ENCODE results near the gene HBA2. TPM values are rescaled to one million over a fixed set of nuclear protein-coding genes. Genes with fewer than 3 reads are reported as not detected.
A peak's percentile ranks its signal among the peaks of the same experiment; 100 is the strongest.
"Not testable (repeated sequence)": the region's sequence is repeated elsewhere in the genome, so short reads cannot be mapped to it uniquely, and the experiment has no call there.

Gene HBA2
- polyA plus RNA-seq, 3 donors: 2.8 to 193 (median 158) TPM

DNA sequence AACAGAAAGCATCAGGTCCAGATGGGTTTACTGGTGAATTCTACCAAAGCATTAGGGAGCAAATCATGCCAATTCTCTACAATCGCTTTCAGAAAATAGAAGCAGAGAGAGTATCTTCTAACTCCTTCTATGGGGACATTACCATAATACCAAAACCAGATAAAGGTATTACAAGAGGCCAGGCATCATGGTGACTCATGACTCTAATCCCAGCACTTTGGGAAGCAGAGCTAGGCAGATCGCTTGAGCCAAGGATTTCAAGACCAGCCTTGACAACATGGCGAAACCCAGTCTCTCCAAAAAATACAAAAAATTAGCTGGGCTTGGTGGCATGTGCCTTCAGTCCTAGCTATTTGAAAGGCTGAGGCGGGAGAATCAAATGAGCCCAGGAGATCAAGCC lies 30.6 kb downstream of the HBA2 start:
- no peaks in the 10 kb centered on the region for H3K9me3 Mint-ChIP-seq
- no peak overlapping the region for H3K27ac Mint-ChIP-seq
- no peaks in the 10 kb centered on the region for H3K27me3 ChIP-seq (ENCODE audit: control insufficient read depth in 2 of 2, insufficient read depth in 2 of 2, low read length in 2 of 2)
- no peak for DNase-seq
- H2AFZ ChIP-seq (ENCODE audit: insufficient read depth, low read depth, low read length, poor library complexity, severe bottlenecking): no peak overlapping the region
- H3K36me3 ChIP-seq (replicated peaks in 1 of 2; ENCODE audit: control insufficient read depth in 1 of 2, insufficient read depth in 2 of 2, low read length in 2 of 2): peaks cover 84 to 87% of the 10 kb centered on the region in 2 donors
- intact Hi-C loops (cut with micrococcal nuclease): loop anchor here in 1 of 2 donors (5.0 kb wide), 1 partner anchor 84 kb away; no protein-coding TSS in a partner anchor
- no peaks in the 10 kb centered on the region for H3K79me2 ChIP-seq (ENCODE audit: insufficient read depth, low read length)
- H3K9ac ChIP-seq (ENCODE audit: insufficient read depth, low read length, poor library complexity, severe bottlenecking): no peak overlapping the region
- H3K4me2 ChIP-seq (replicated peaks; ENCODE audit: extremely low read depth, low read length, poor library complexity, severe bottlenecking): no peak overlapping the region
- no peaks in the 10 kb centered on the region for H3K9me3 ChIP-seq (replicated peaks in 1 of 2; ENCODE audit: control insufficient read depth in 1 of 2, insufficient read depth in 1 of 2, low read length in 2 of 2)
- peaks cover under 1% of the 10 kb centered on the region for H4K20me1 ChIP-seq (ENCODE audit: insufficient read depth, low read length)
- no peaks in the 10 kb centered on the region for H3K27me3 Mint-ChIP-seq (ENCODE audit: low read depth in 3 of 3)
- no peak overlapping the region for H3K4me3 Mint-ChIP-seq
- no peaks in the 10 kb centered on the region for H3K4me1 Mint-ChIP-seq
- TF ChIP-seq, protein P1, sequence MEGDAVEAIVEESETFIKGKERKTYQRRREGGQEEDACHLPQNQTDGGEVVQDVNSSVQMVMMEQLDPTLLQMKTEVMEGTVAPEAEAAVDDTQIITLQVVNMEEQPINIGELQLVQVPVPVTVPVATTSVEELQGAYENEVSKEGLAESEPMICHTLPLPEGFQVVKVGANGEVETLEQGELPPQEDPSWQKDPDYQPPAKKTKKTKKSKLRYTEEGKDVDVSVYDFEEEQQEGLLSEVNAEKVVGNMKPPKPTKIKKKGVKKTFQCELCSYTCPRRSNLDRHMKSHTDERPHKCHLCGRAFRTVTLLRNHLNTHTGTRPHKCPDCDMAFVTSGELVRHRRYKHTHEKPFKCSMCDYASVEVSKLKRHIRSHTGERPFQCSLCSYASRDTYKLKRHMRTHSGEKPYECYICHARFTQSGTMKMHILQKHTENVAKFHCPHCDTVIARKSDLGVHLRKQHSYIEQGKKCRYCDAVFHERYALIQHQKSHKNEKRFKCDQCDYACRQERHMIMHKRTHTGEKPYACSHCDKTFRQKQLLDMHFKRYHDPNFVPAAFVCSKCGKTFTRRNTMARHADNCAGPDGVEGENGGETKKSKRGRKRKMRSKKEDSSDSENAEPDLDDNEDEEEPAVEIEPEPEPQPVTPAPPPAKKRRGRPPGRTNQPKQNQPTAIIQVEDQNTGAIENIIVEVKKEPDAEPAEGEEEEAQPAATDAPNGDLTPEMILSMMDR (IDR thresholded peaks at IDR 0.05): no peak
- no peaks in the 10 kb centered on the region for H3K4me1 ChIP-seq (ENCODE audit: control insufficient read depth in 1 of 2, insufficient read depth in 2 of 2, low read length in 2 of 2)
- WGBS (ENCODE audit: insufficient coverage): no CpG with 5 or more reads among the region's 4 CpGs
- H3K36me3 Mint-ChIP-seq: peaks cover 79 to 98% of the 10 kb centered on the region in 2 donors
- H3K4me3 ChIP-seq (replicated peaks in 1 of 3; ENCODE audit: low read depth in 2 of 3, low read length in 3 of 3): no peak overlapping the region
- no peak overlapping the region for H3K27ac ChIP-seq (ENCODE audit: low read depth in 1 of 2, low read length in 2 of 2)

DNA sequence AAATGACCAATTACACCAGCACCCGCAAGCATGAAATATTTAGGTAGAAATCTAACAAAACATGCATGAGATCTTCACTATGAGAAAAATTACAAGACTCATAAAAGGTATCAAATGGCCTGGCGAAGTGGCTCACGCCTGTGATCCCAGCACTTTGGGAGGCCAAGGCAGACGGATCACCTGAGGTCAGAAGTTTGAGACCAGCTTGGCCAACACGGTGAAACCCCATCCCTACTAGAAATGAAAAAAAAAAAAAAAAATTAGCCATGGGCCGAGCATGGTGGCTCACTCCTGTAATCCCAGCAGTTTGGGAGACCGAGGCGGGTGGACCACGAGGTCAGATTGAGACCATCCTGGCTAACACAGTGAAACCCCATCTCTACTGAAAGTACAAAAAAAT lies 31.4 kb downstream of the HBA2 start:
- not testable (repeated sequence) for H3K27ac ChIP-seq (ENCODE audit: low read depth in 1 of 2, low read length in 2 of 2); H3K4me3 Mint-ChIP-seq; DNase-seq; H3K4me1 Mint-ChIP-seq; H3K79me2 ChIP-seq (ENCODE audit: insufficient read depth, low read length); H2AFZ ChIP-seq (ENCODE audit: insufficient read depth, low read depth, low read length, poor library complexity, severe bottlenecking); H4K20me1 ChIP-seq (ENCODE audit: insufficient read depth, low read length); H3K4me1 ChIP-seq (ENCODE audit: control insufficient read depth in 1 of 2, insufficient read depth in 2 of 2, low read length in 2 of 2); H3K4me3 ChIP-seq (replicated peaks in 1 of 3; ENCODE audit: low read depth in 2 of 3, low read length in 3 of 3); H3K9ac ChIP-seq (ENCODE audit: insufficient read depth, low read length, poor library complexity, severe bottlenecking); H3K4me2 ChIP-seq (replicated peaks; ENCODE audit: extremely low read depth, low read length, poor library complexity, severe bottlenecking); H3K27me3 Mint-ChIP-seq (ENCODE audit: low read depth in 3 of 3); H3K27me3 ChIP-seq (ENCODE audit: control insufficient read depth in 2 of 2, insufficient read depth in 2 of 2, low read length in 2 of 2); H3K9me3 Mint-ChIP-seq; H3K9me3 ChIP-seq (replicated peaks in 1 of 2; ENCODE audit: control insufficient read depth in 1 of 2, insufficient read depth in 1 of 2, low read length in 2 of 2)
- Mint-ChIP-seq H3K27ac (peak overlapping the region in 2 of 7 donors; percentile 40), H3K36me3 (peaks cover 77 to 98% of the 10 kb centered on the region in 2 donors)
- intact Hi-C loops (cut with micrococcal nuclease): loop anchor here in 1 of 2 donors (5.0 kb wide), 1 partner anchor 83 kb away; no protein-coding TSS in a partner anchor
- WGBS (ENCODE audit: insufficient coverage): 100% methylated on average over 7 of the region's 9 CpGs
- H3K36me3 ChIP-seq (replicated peaks in 1 of 2; ENCODE audit: control insufficient read depth in 1 of 2, insufficient read depth in 2 of 2, low read length in 2 of 2): peaks cover 81 to 87% of the 10 kb centered on the region in 2 donors

DNA sequence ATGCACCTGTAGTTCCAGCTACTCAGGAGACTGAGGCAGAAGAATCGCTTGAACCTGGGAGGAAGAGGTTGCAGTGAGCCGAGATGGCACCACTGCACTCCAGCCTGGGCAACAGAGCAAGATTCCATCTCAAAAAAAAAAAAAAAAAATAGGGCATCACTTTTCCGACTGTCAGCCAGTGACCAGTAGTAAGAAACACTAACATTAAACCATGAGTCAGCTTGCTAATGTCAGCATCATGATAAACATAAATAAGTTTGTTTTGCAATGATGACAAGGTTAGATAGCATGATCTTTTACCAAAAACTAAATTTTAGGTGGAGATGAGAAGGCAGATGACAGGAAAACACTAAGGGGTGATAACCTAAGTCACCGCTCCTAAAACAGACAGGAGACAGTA lies 36.7 kb downstream of the HBA2 start:
- H3K27ac ChIP-seq (ENCODE audit: low read depth in 1 of 2, low read length in 2 of 2); H3K4me3 Mint-ChIP-seq; H3K27me3 Mint-ChIP-seq (ENCODE audit: low read depth in 3 of 3); H3K9me3 ChIP-seq (replicated peaks in 1 of 2; ENCODE audit: control insufficient read depth in 1 of 2, insufficient read depth in 1 of 2, low read length in 2 of 2); H2AFZ ChIP-seq (ENCODE audit: insufficient read depth, low read depth, low read length, poor library complexity, severe bottlenecking); intact Hi-C loops (cut with micrococcal nuclease); H3K4me3 ChIP-seq (replicated peaks in 1 of 3; ENCODE audit: low read depth in 2 of 3, low read length in 3 of 3); H3K4me2 ChIP-seq (replicated peaks; ENCODE audit: extremely low read depth, low read length, poor library complexity, severe bottlenecking); H3K9me3 Mint-ChIP-seq; H3K27me3 ChIP-seq (ENCODE audit: control insufficient read depth in 2 of 2, insufficient read depth in 2 of 2, low read length in 2 of 2); H3K4me1 ChIP-seq (ENCODE audit: control insufficient read depth in 1 of 2, insufficient read depth in 2 of 2, low read length in 2 of 2); H3K4me1 Mint-ChIP-seq; DNase-seq; H3K9ac ChIP-seq (ENCODE audit: insufficient read depth, low read length, poor library complexity, severe bottlenecking): not testable (repeated sequence)
- H3K27ac Mint-ChIP-seq: peak overlapping the region in 1 of 7 donors; percentile 14
- Histone ChIP-seq H3K36me3 (replicated peaks in 1 of 2; ENCODE audit: control insufficient read depth in 1 of 2, insufficient read depth in 2 of 2, low read length in 2 of 2) (peaks cover 83 to 100% of the 10 kb centered on the region in 2 donors), H4K20me1 (ENCODE audit: insufficient read depth, low read length) (peaks cover 54% of the 10 kb centered on the region), H3K79me2 (ENCODE audit: insufficient read depth, low read length) (peaks cover 11% of the 10 kb centered on the region)
- H3K36me3 Mint-ChIP-seq: peaks cover 83 to 100% of the 10 kb centered on the region in 2 donors
- WGBS (ENCODE audit: insufficient coverage): no CpG with 5 or more reads among the region's 4 CpGs

DNA sequence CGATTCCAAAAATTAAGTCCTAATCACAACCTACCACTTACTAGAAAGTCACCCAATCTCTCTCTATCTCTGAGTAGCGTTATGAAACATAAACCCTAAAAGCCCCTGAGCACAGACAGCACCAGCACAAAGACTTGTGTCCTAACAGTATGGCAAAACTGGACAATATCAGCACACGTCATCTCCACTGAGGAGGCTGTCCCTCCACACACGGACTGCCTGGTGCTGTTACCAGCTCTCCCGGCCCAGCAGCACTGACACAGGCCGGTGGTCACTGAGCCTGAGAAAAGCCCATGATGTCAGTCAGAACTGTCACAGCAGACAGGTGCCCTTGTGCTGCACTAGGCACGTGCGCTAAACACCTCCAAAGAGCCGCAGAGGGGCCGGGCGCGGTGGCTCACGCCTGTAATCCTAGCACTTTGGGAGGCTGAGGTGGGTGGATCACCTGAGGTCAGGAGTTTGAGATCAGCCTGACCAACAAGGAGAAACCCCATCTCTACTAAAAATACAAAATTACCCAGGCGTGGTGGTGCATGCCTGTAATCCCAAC lies 39.0 kb downstream of the HBA2 start:
- H3K4me3 Mint-ChIP-seq; intact Hi-C loops (cut with micrococcal nuclease); H3K9ac ChIP-seq (ENCODE audit: insufficient read depth, low read length, poor library complexity, severe bottlenecking); H3K27ac Mint-ChIP-seq; H3K27me3 ChIP-seq (ENCODE audit: control insufficient read depth in 2 of 2, insufficient read depth in 2 of 2, low read length in 2 of 2); H3K4me3 ChIP-seq (replicated peaks in 1 of 3; ENCODE audit: low read depth in 2 of 3, low read length in 3 of 3); H3K9me3 Mint-ChIP-seq; H3K9me3 ChIP-seq (replicated peaks in 1 of 2; ENCODE audit: control insufficient read depth in 1 of 2, insufficient read depth in 1 of 2, low read length in 2 of 2); H3K4me2 ChIP-seq (replicated peaks; ENCODE audit: extremely low read depth, low read length, poor library complexity, severe bottlenecking); DNase-seq; H3K4me1 Mint-ChIP-seq; H3K4me1 ChIP-seq (ENCODE audit: control insufficient read depth in 1 of 2, insufficient read depth in 2 of 2, low read length in 2 of 2); H3K27ac ChIP-seq (ENCODE audit: low read depth in 1 of 2, low read length in 2 of 2); H3K27me3 Mint-ChIP-seq (ENCODE audit: low read depth in 3 of 3); H2AFZ ChIP-seq (ENCODE audit: insufficient read depth, low read depth, low read length, poor library complexity, severe bottlenecking): not testable (repeated sequence)
- WGBS (ENCODE audit: insufficient coverage): 94% methylated on average over 7 of the region's 14 CpGs
- peaks cover 74 to 100% of the 10 kb centered on the region in 2 donors for H3K36me3 ChIP-seq (replicated peaks in 1 of 2; ENCODE audit: control insufficient read depth in 1 of 2, insufficient read depth in 2 of 2, low read length in 2 of 2)
- peaks cover 16% of the 10 kb centered on the region for H3K79me2 ChIP-seq (ENCODE audit: insufficient read depth, low read length)
- peaks cover 63% of the 10 kb centered on the region for H4K20me1 ChIP-seq (ENCODE audit: insufficient read depth, low read length)
- H3K36me3 Mint-ChIP-seq: peaks cover 79 to 100% of the 10 kb centered on the region in 2 donors
